ENCODE measurements around the gene PDE6G. TPM values are rescaled to one million over a fixed set of nuclear protein-coding genes. Genes with fewer than 3 reads are reported as not detected.

PDE6G gene
- total and polyA plus RNA-seq, 2 donors (not counting 1 experiment from before 2014, with no cell fraction given) = 0.69 to 1.1 TPM

- Histone ChIP-seq H3K27ac (ENCODE audit: low read length in 2 of 2) (no peak overlapping the region), H3K4me3 (ENCODE audit: control extremely low read depth in 1 of 5, extremely low read depth in 1 of 5, insufficient read depth in 1 of 5, low read depth in 2 of 5, low read length in 4 of 5) (no peak overlapping the region), H3K27me3 (replicated peaks in 1 of 4; ENCODE audit: control extremely low read depth in 1 of 4, control insufficient read depth in 3 of 4, insufficient read depth in 4 of 4, low read length in 3 of 4) (no peaks in the 10 kb centered on the region), H2AFZ (ENCODE audit: insufficient read depth, low read depth, low read length, poor library complexity, severe bottlenecking) (no peak overlapping the region), H3K9ac (ENCODE audit: low read length) (no peak overlapping the region), H3K4me2 (replicated peaks; ENCODE audit: low read depth, low read length, poor library complexity, severe bottlenecking) (no peak overlapping the region), H3K4me1 (ENCODE audit: control insufficient read depth in 2 of 2, insufficient read depth in 2 of 2, low read length in 2 of 2) (peaks cover 15 to 16% of the 10 kb centered on the region in 2 donors), H3K36me3 (replicated peaks in 1 of 2; ENCODE audit: control extremely low read depth in 1 of 2, control insufficient read depth in 1 of 2, extremely low read depth in 1 of 2, insufficient read depth in 2 of 2, low read length in 1 of 2) (peaks cover 0 to 61% of the 10 kb centered on the region in 2 experiments), H3K9me3 (ENCODE audit: control extremely low read depth in 1 of 3, control insufficient read depth in 2 of 3, insufficient read depth in 1 of 3, low read length in 2 of 3) (no peaks in the 10 kb centered on the region), H3K79me2 (ENCODE audit: control insufficient read depth, insufficient read depth, low read length) (peaks cover 74% of the 10 kb centered on the region), H4K20me1 (ENCODE audit: control insufficient read depth, insufficient read depth, low read length, poor library complexity, severe bottlenecking) (peaks cover 88% of the 10 kb centered on the region)
- Mint-ChIP-seq H3K4me3 (no peak overlapping the region), H3K27ac (no peak overlapping the region), H3K4me1 (peaks cover 24% of the 10 kb centered on the region), H3K27me3 (no peaks in the 10 kb centered on the region), H3K9me3 (ENCODE audit: insufficient read depth) (no peaks in the 10 kb centered on the region)
- ChIA-PET CTCF (no interaction called here), POLR2A (no interaction called here)
- intact Hi-C loops (cut with micrococcal nuclease) = no loop called here
- ATAC-seq (ENCODE audit: low read depth) (no peak), DNase-seq (no peak)
- no peak for TF ChIP-seq CTCF (IDR thresholded peaks at IDR 0.05)
- TF ChIP-seq EZH2 (IDR thresholded peaks at IDR 0.05; ENCODE audit: borderline replicate concordance, insufficient read depth, low read depth, low read length, poor library complexity, severe bottlenecking) = no peak
- whole genome bisulfite sequencing (ENCODE audit: insufficient coverage) = 89% methylated on average over 9 of the region's 14 CpGs
These were observed 32.3 kb upstream of the PDE6G start for GRCh38 chr17:81688616-81689015.

GRCh38 chr17:81687770-81688541, 31.6 kb upstream of the PDE6G start:
- POLR2A ChIA-PET = no interaction called here

More at GRCh38 chr17:81687770-81688541, 31.6 kb upstream of the PDE6G start:
- peaks cover 16 to 19% of the 10 kb centered on the region in 2 donors for H3K4me1 ChIP-seq (ENCODE audit: control insufficient read depth in 2 of 2, insufficient read depth in 2 of 2, low read length in 2 of 2)
- H3K27me3 Mint-ChIP-seq = no peaks in the 10 kb centered on the region
- ATAC-seq (ENCODE audit: low read depth) = no peak
- H3K4me3 Mint-ChIP-seq = no peak overlapping the region
- H3K27me3 ChIP-seq (replicated peaks in 1 of 4; ENCODE audit: control extremely low read depth in 1 of 4, control insufficient read depth in 3 of 4, insufficient read depth in 4 of 4, low read length in 3 of 4) = no peaks in the 10 kb centered on the region
- peaks cover 0 to 59% of the 10 kb centered on the region in 2 experiments for H3K36me3 ChIP-seq (replicated peaks in 1 of 2; ENCODE audit: control extremely low read depth in 1 of 2, control insufficient read depth in 1 of 2, extremely low read depth in 1 of 2, insufficient read depth in 2 of 2, low read length in 1 of 2)
- H3K4me1 Mint-ChIP-seq = peaks cover 27% of the 10 kb centered on the region
- no peaks in the 10 kb centered on the region for H3K9me3 Mint-ChIP-seq (ENCODE audit: insufficient read depth)
- peaks cover 81% of the 10 kb centered on the region for H4K20me1 ChIP-seq (ENCODE audit: control insufficient read depth, insufficient read depth, low read length, poor library complexity, severe bottlenecking)
- no peak overlapping the region for H2AFZ ChIP-seq (ENCODE audit: insufficient read depth, low read depth, low read length, poor library complexity, severe bottlenecking)
- no peak overlapping the region for H3K27ac Mint-ChIP-seq
- no peak overlapping the region for H3K4me2 ChIP-seq (replicated peaks; ENCODE audit: low read depth, low read length, poor library complexity, severe bottlenecking)
- no peaks in the 10 kb centered on the region for H3K9me3 ChIP-seq (ENCODE audit: control extremely low read depth in 1 of 3, control insufficient read depth in 2 of 3, insufficient read depth in 1 of 3, low read length in 2 of 3)
- no peak for DNase-seq
- no peak for TF ChIP-seq CTCF (IDR thresholded peaks at IDR 0.05)
- intact Hi-C loops (cut with micrococcal nuclease) = no loop called here
- no peak overlapping the region for H3K9ac ChIP-seq (ENCODE audit: low read length)
- H3K79me2 ChIP-seq (ENCODE audit: control insufficient read depth, insufficient read depth, low read length) = peaks cover 78% of the 10 kb centered on the region
- H3K27ac ChIP-seq (ENCODE audit: low read length in 2 of 2) = no peak overlapping the region
- 94% methylated on average over 38 of the region's 41 CpGs for WGBS (ENCODE audit: insufficient coverage)
- CTCF ChIA-PET = no interaction called here
- H3K4me3 ChIP-seq (ENCODE audit: control extremely low read depth in 1 of 5, extremely low read depth in 1 of 5, insufficient read depth in 1 of 5, low read depth in 2 of 5, low read length in 4 of 5) = no peak overlapping the region
